Measurements from ENCODE around the gene UBQLN2.
"Not testable (repeated sequence)": the region's sequence is repeated elsewhere in the genome, so short reads cannot be mapped to it uniquely, and the experiment has no call there.

The UBQLN2 gene

GRCh38 chrX:56563231-56564161 is at the start of gene UBQLN2:
UBQLN2 (plus strand) TSS chrX:56563627; CDS start chrX:56563874, 247 bp downstream.
- DNase-seq (ENCODE audit: low read depth, low spot score): peak; percentile 53

- DNase-seq (ENCODE audit: low read depth, low spot score): no peak
These were observed 43.8 kb upstream of the UBQLN2 start for GRCh38 chrX:56519642-56520041.

- not testable (repeated sequence) for DNase-seq (ENCODE audit: low read depth, low spot score)
These were observed 33.9 kb upstream of the UBQLN2 start for GRCh38 chrX:56529482-56530007.

- no peak for DNase-seq (ENCODE audit: low read depth, low spot score)
These were observed 33.4 kb upstream of the UBQLN2 start for GRCh38 chrX:56530011-56530410.

GRCh38 chrX:56550667-56551066 is 12.8 kb upstream of the UBQLN2 start:
- DNase-seq (ENCODE audit: low read depth, low spot score): no peak

GRCh38 chrX:56554870-56555269 is 8.6 kb upstream of the UBQLN2 start:
- DNase-seq (ENCODE audit: low read depth, low spot score): no peak

GRCh38 chrX:56557376-56557929 is 6.0 kb upstream of the UBQLN2 start:
- DNase-seq (ENCODE audit: low read depth, low spot score): no peak

GRCh38 chrX:56564164-56564885 is 898 bp downstream of the UBQLN2 start:
- peak; percentile 2 for DNase-seq (ENCODE audit: low read depth, low spot score)

GRCh38 chrX:56564921-56565840 is 1.8 kb downstream of the UBQLN2 start:
- no peak for DNase-seq (ENCODE audit: low read depth, low spot score)

- DNase-seq (ENCODE audit: low read depth, low spot score): no peak
These were observed 6.1 kb downstream of the UBQLN2 start for GRCh38 chrX:56569378-56570057.

- no peak for DNase-seq (ENCODE audit: low read depth, low spot score)
These were observed 9.5 kb downstream of the UBQLN2 start for GRCh38 chrX:56572975-56573374.

GRCh38 chrX:56574861-56575260 is 11.4 kb downstream of the UBQLN2 start:
- DNase-seq (ENCODE audit: low read depth, low spot score): no peak

GRCh38 chrX:56576721-56577120 is 13.3 kb downstream of the UBQLN2 start:
- DNase-seq (ENCODE audit: low read depth, low spot score): no peak

GRCh38 chrX:56588397-56589188 is 25.2 kb downstream of the UBQLN2 start:
- no peak for DNase-seq (ENCODE audit: low read depth, low spot score)

- not testable (repeated sequence) for DNase-seq (ENCODE audit: low read depth, low spot score)
These were observed 28.4 kb downstream of the UBQLN2 start for GRCh38 chrX:56591830-56592229.

GRCh38 chrX:56600141-56600540 is 36.7 kb downstream of the UBQLN2 start:
- no peak for DNase-seq (ENCODE audit: low read depth, low spot score)

- DNase-seq (ENCODE audit: low read depth, low spot score): no peak
These were observed 37.6 kb downstream of the UBQLN2 start for GRCh38 chrX:56600987-56601386.

GRCh38 chrX:56615282-56615681 is 51.9 kb downstream of the UBQLN2 start:
- DNase-seq (ENCODE audit: low read depth, low spot score): no peak
